ENCODE data around the gene SQSTM1. TPM values are rescaled to one million over a fixed set of nuclear protein-coding genes. Genes with fewer than 3 reads are reported as not detected.

The SQSTM1 gene
- total RNA-seq, 1 donor from 2014 or later, result 146 TPM

- H3K36me3 Mint-ChIP-seq, result peaks cover 10% of the 10 kb centered on the region
- H3K27me3 Mint-ChIP-seq (ENCODE audit: low read depth), result peaks cover 2% of the 10 kb centered on the region
- DNase-seq (ENCODE audit: low spot score in 2 of 2, unreplicated experiment in 2 of 2), result peak in 1 of 2 experiments; percentile 84
- no peaks in the 10 kb centered on the region for H3K9me3 Mint-ChIP-seq
- TF ChIP-seq CTCF (IDR thresholded peaks at IDR 0.05; ENCODE audit: unreplicated experiment), result peak; percentile 70
- H3K4me1 Mint-ChIP-seq, result no peaks in the 10 kb centered on the region
- H3K27ac Mint-ChIP-seq, result peak overlapping the region; percentile 69
- H3K4me3 Mint-ChIP-seq, result peak overlapping the region; percentile 67
These were observed 24.6 kb upstream of the SQSTM1 start for GRCh38 chr5:179795863-179796833.

- Mint-ChIP-seq H3K36me3 (peaks cover 14% of the 10 kb centered on the region), H3K9me3 (no peaks in the 10 kb centered on the region), H3K27ac (peak overlapping the region; percentile 69), H3K4me3 (peak overlapping the region; percentile 67), H3K4me1 (peaks cover 4% of the 10 kb centered on the region), H3K27me3 (ENCODE audit: low read depth) (peaks cover 2% of the 10 kb centered on the region)
- no peak for TF ChIP-seq CTCF (IDR thresholded peaks at IDR 0.05; ENCODE audit: unreplicated experiment)
- no peak for DNase-seq (ENCODE audit: low spot score in 2 of 2, unreplicated experiment in 2 of 2)
These were observed 23.7 kb upstream of the SQSTM1 start for GRCh38 chr5:179796877-179797608.

DNA sequence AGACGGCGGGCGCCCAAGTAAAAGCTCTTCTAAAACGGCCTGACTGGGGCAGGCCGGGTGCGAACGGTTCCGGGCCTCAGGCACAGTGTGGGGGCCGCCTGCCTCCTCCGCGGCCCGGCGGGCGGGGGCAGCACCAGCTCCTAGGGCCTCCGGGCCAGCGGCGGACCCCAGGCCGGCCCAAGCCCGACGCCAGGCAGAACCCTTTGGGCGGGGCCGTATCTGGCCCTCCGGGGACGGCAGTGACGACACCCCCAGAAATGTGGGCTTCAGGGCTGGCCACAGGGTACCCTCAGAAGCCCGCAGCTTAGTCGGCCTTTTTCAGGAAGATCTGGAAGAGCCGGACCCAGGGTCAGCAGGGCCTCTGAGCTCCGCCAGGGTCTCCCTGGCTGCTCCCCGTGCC, 23.0 kb upstream of the SQSTM1 start:
- Mint-ChIP-seq H3K27ac (no peak overlapping the region), H3K4me3 (no peak overlapping the region), H3K27me3 (ENCODE audit: low read depth) (peaks cover 2% of the 10 kb centered on the region), H3K4me1 (peaks cover 7% of the 10 kb centered on the region), H3K36me3 (peaks cover 14% of the 10 kb centered on the region), H3K9me3 (no peaks in the 10 kb centered on the region)
- no peak for DNase-seq (ENCODE audit: low spot score in 2 of 2, unreplicated experiment in 2 of 2)
- no peak for TF ChIP-seq CTCF (IDR thresholded peaks at IDR 0.05; ENCODE audit: unreplicated experiment)

- DNase-seq (ENCODE audit: low spot score in 2 of 2, unreplicated experiment in 2 of 2), result no peak
- Mint-ChIP-seq H3K4me3 (no peak overlapping the region), H3K4me1 (peaks cover 9% of the 10 kb centered on the region), H3K27me3 (ENCODE audit: low read depth) (peaks cover 2% of the 10 kb centered on the region), H3K36me3 (peaks cover 14% of the 10 kb centered on the region), H3K9me3 (no peaks in the 10 kb centered on the region), H3K27ac (no peak overlapping the region)
- no peak for TF ChIP-seq CTCF (IDR thresholded peaks at IDR 0.05; ENCODE audit: unreplicated experiment)
These were observed 22.4 kb upstream of the SQSTM1 start for GRCh38 chr5:179798144-179798770.

DNA sequence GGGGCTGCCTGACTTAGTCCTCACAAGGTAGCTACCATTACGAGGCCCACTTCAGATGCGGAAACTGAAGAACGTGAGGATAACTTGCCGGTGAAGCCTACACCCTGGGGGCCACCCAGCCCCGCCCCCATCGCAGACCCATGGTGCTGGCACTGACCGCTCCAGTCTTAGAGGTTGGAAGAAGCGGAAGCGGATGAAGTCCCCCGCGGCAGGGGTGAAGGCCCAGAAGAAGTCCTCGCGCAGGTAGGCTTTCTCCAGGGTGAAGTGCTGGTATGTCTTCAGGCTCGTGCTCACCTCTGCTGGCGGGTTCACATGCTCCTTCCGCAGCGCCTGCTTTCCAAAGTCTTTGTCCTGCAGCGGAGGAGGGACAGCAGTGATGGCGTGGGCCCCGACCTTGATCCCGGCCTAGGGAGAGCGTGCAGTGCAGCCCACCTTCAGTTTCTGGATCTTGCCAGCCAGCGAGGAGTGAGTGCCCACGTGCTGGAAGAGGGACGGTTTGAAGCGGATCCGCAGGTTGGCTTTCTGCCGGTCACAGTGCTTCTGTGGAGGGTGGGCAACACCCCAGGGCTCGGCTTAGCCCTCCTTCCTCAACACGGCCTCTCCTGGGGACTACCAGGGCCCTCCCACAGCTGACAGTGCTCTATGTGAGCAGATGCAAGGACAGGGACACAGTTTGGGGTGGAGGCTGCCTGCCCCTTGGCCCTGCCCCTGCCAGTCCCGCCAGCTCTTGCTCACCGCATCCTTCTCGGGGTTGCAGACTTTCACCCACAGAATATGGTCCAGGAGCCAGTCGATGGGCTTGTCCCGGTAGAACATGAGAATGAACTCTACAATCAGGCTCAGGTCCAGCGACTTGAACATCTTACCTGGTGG, 21.7 kb upstream of the SQSTM1 start:
- DNase-seq (ENCODE audit: low spot score in 2 of 2, unreplicated experiment in 2 of 2), result no peak
- peaks cover 15% of the 10 kb centered on the region for H3K4me1 Mint-ChIP-seq
- TF ChIP-seq CTCF (IDR thresholded peaks at IDR 0.05; ENCODE audit: unreplicated experiment), result no peak
- no peak overlapping the region for H3K27ac Mint-ChIP-seq
- peaks cover 2% of the 10 kb centered on the region for H3K27me3 Mint-ChIP-seq (ENCODE audit: low read depth)
- no peaks in the 10 kb centered on the region for H3K9me3 Mint-ChIP-seq
- peaks cover 14% of the 10 kb centered on the region for H3K36me3 Mint-ChIP-seq
- H3K4me3 Mint-ChIP-seq, result no peak overlapping the region
